Stimulated activated CD4-positive, alpha-beta T cell treated with anti-CD3 and anti-CD28 coated beads, Interleukin-1b, Interleukin-23, amount 100 ng/mL, for 1 hour (primary cell): ENCODE data around the gene RBM20.

Experiments
- DNase-seq, 2 donors: peaks; one replicate each; pipeline ENCODE4 v3.0.0-alpha.2; 2020; ENCODE audit warnings: low read depth in 2 of 2

The RBM20 gene

DNA sequence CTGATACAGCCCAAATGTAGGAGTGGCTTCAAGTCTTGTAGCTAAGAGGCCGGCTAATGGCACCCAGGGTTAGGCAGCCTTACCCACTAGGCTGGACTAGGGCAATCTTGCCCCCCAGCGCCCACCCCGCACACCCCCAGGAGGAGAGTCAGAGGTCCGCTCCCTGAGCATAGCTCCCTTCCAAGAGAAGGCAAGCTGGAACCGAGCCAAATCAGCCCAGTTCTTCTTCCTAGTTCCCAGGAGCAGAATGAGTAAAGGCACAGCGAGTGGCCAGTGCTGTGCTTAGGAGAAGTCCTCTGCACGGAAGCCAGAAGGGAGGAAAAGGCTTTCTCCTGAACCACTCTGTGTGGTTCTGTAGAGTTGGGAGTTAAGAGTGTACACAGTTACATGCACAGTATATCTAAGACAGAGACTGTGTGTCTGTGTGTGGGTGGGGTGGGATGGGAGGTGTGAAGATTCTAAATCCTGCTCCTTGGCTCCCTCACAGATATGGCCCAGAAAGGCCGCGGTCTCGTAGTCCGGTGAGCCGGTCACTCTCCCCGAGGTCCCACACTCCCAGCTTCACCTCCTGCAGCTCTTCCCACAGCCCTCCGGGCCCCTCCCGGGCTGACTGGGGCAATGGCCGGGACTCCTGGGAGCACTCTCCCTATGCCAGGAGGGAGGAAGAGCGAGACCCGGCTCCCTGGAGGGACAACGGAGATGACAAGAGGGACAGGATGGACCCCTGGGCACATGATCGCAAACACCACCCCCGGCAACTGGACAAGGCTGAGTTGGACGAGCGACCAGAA, 167.8 kb downstream of the RBM20 start:
- DNase-seq, result no peak

DNA sequence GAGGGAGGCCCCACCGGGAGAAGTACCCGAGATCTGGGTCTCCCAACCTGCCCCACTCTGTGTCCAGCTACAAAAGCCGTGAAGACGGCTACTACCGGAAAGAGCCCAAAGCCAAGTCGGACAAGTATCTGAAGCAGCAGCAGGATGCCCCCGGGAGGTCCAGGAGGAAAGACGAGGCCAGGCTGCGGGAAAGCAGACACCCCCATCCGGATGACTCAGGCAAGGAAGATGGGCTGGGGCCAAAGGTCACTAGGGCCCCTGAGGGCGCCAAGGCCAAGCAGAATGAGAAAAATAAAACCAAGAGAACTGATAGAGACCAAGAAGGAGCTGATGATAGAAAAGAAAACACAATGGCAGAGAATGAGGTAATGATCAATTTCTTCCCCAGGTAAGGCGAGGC, 168.4 kb downstream of the RBM20 start:
- no peak for DNase-seq

DNA sequence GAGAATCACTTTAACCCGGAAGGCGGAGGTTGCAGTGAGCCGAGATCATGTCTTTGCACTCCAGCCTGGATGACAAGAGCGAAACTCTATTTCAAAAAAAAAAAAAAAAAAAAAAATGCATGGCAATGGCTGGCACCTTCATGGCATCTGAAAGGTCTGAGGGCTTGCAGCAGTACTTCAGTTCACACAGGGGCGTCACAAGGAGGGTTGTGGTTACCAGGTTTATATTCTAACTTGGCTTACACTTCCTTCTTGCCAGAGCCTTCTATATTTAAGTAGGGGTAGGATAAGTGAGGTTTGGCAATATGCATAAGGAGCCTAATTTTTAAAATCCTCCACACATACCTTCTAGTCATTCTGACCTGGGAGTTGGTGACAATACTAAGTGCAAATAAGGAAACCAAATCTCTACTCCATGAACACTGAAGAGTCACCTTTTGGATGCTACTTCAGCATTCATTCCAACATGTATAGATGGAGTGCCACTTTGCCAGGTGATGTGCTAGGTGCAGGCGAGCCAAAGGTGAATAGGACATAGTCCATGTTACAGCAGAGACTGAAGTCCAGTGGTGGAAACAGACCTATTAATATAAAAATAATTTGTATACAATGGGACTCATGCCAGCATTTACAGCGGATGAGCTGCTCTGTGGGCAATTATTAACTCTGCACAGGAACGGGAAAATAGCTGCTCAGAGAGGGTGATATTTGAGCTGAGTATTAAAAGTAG, 169.8 kb downstream of the RBM20 start:
- DNase-seq, result no peak

DNA sequence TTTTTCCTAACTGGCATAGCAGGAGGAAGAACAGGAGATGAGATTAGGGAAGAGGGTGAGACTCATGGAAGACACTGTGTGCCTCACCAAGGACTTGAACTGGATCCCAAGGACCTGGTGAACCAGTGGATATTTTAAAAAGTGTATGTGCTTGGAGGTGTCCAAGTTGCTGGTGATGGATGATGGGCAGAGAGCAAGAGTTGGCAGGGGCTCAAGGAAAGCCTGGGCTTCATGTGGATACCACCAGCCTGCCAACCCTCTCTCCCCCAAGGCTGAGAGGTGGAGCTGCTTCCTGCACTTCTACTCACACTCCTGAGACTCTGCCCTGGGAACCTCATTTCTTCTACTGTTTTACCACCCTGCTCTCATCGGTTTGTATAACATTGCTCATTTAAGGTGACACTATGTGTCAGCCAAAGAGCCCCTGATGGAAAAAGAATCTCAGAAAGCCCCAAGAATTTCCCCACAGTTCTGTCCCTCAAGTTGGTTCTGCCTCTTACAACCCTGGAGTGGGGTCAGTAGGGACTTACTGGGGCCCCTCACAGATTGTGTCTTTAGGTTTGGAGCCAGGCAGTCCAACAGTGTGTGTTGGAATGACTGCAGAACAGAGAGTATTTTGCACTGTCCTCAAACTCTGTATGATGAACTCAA, 171.3 kb downstream of the RBM20 start:
- no peak for DNase-seq

GRCh38 chr10:110817614-110818013, 173.5 kb downstream of the RBM20 start:
- DNase-seq, result no peak

- no peak for DNase-seq
These were observed 174.4 kb downstream of the RBM20 start for GRCh38 chr10:110818311-110819256.

GRCh38 chr10:110820321-110820814, 176.2 kb downstream of the RBM20 start:
- DNase-seq, result no peak

DNA sequence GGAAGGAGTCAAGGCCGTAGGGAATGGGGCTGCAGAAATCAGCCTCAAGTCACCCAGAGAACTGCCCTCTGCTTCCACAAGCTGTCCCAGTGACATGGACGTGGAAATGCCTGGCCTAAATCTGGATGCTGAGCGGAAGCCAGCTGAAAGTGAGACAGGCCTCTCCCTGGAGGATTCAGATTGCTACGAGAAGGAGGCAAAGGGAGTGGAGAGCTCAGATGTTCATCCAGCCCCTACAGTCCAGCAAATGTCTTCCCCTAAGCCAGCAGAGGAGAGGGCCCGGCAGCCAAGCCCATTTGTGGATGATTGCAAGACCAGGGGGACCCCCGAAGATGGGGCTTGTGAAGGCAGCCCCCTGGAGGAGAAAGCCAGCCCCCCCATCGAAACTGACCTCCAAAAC, 177.4 kb downstream of the RBM20 start:
- DNase-seq, result no peak

GRCh38 chr10:110822035-110822711, 178.0 kb downstream of the RBM20 start:
- DNase-seq, result no peak

- no peak for DNase-seq
These were observed 178.7 kb downstream of the RBM20 start for GRCh38 chr10:110822712-110823311.

- no peak for DNase-seq
These were observed 180.0 kb downstream of the RBM20 start for GRCh38 chr10:110824152-110824441.

GRCh38 chr10:110824660-110825059, 180.5 kb downstream of the RBM20 start:
- no peak for DNase-seq

- no peak for DNase-seq
These were observed 181.4 kb downstream of the RBM20 start for GRCh38 chr10:110825508-110825907.

GRCh38 chr10:110827410-110827809, 183.3 kb downstream of the RBM20 start:
- no peak for DNase-seq

DNA sequence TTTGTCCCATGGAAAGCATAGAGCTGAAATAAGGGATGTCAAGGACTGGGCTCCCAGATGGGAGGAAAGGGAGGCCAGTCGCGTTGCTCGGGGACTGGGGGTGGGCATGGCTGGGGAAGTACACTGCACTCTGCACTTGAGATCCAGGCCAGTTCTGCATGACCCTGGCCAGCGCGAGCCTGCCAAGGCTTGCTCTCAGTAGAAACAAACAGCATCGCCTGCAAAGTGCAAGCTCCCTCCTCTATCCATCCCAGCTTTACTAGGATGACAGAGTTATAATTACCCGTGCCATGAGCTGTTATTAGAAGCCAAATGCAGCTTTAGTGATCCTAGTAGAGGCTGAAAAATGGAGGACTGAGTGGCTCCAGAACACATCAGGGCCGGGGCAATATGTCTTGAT, 183.7 kb downstream of the RBM20 start:
- DNase-seq, result no peak

- DNase-seq, result no peak
These were observed 184.4 kb downstream of the RBM20 start for GRCh38 chr10:110828525-110828924.

DNA sequence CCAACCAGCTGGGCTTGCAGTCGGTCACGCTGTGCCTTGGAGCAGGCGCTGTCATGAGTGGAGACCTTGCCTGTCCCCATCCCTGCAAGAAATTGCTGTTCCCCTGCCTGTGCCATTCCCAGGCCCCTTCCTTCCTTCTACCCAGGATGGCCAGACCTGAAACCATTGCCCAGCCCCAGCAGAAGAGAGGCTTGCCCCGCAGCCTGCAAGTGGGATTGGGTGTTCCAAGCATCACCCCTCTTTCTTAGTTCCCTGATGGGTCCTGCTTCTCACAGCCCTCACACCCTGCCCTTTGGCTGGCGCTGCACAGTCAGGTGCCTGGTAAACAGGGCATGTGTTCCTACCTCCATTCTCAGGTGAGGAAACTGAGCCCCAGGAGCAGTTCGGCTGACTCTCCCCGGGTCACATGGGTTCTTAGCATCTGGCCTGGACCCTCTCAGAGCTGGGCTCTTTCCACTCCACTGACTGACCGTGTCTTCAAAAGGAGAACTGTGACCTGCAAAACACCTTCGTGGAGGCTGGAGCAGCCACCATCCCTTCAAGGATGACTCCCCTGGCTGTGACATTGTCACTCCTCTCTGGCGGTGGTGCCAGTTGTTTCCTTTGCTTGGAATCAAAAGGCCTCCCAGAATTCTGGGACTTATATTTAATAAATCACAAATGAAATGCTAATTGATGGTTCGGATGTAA, 185.7 kb downstream of the RBM20 start:
- no peak for DNase-seq

- no peak for DNase-seq
These were observed 189.3 kb downstream of the RBM20 start for GRCh38 chr10:110833234-110833940.

DNA sequence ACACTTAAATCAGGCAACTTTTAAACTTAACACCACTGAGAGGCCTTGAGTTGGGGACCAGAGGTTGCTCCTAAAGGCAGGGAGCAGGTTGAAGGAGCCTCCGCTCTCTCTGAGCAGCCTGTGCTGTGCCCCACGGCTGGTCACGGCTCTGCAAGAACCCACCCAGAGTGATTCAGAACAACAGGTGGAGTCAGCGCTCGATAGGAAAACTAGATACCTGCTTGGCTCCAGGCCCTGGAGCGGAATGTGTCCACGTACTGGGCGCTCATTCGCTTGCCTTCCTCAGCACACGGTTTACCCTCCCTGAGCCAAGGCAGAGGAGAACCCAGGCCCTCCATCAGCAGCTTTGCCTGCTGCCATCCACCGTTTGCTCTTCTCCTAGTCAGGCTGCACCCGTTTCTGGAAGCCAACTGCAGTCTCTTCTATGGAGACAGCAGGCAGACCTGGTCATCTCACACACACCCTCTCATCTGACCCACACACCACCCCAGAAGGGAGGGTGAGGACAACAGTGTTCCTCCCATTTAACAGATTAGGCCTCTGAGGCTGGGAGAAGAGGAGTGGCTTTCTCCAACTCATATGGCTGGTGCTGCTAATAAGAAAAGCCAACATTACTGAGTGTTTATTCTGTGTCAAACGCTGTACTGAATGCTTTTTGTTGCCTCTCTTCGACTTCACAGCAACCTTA, 189.9 kb downstream of the RBM20 start:
- DNase-seq, result no peak
